B cell (primary cell): Measurements from ENCODE around the gene DCUN1D1. TPM values are rescaled to one million over a fixed set of nuclear protein-coding genes. Genes with fewer than 3 reads are reported as not detected.

Experiments used
- ATAC-seq: fragments of 200-7000 bp; cut with Tn5 transposase; one replicate; pipeline ENCODE4 v1.10.0; 2021; ENCODE audit warnings: low read depth, mild to moderate bottlenecking, moderate number of reproducible peaks, moderate library complexity
- CTCF ChIA-PET: fragments of 350-600 bp; sonication (Branson Sonifier 250); formaldehyde crosslinking; loops from one replicate; lab custom pipeline; 2021; ENCODE audit warnings: antibody characterized with exemption, inconsistent platforms; lab: Charles Lee
- POLR2A ChIA-PET: fragments of 350-600 bp; sonication (Branson Sonifier 250); formaldehyde crosslinking; loops from one replicate; lab custom pipeline; 2021; ENCODE audit warnings: antibody characterized with exemption; lab: Charles Lee
- DNase-seq: peaks from one replicate; pipeline ENCODE4 v3.0.0; 2013
- H2AFZ ChIP-seq: 2 replicates; pipeline ENCODE4 v1.6.1; 2012; ENCODE audit warnings: mild to moderate bottlenecking, low read depth, low read length; ENCODE audit not compliant: insufficient read depth, poor library complexity, severe bottlenecking
- H3K27ac ChIP-seq, 2 donors: 1 replicate in 1 of 2; 2 replicates in 1 of 2; pipeline ENCODE4 v1.5.1; 2012 to 2013; ENCODE audit warnings: low read length in 2 of 2, mild to moderate bottlenecking in 2 of 2, moderate library complexity in 1 of 2
- H3K27me3 ChIP-seq, 4 experiments: fragments of 200-600 bp in 1 of 4; sonication (generic) in 1 of 4; replicated peaks in 1 of 4; 1 replicate in 2 of 4; 2 replicates in 2 of 4; pipeline versions ENCODE4 v1.6.1 to v1.7.0; 2013 to 2016; ENCODE audit warnings: low read length in 3 of 4, mild to moderate bottlenecking in 2 of 4, mixed read lengths in 1 of 4, moderate library complexity in 1 of 4; ENCODE audit not compliant: insufficient read depth in 4 of 4, control insufficient read depth in 3 of 4; ENCODE audit errors: control extremely low read depth in 1 of 4
- H3K36me3 ChIP-seq, 2 experiments: replicated peaks in 1 of 2; 1 replicate in 1 of 2; 2 replicates in 1 of 2; pipeline versions ENCODE4 v1.6.1 to v1.7.1; 2013; ENCODE audit warnings: low read length in 1 of 2; ENCODE audit not compliant: insufficient read depth in 2 of 2, control insufficient read depth in 1 of 2; ENCODE audit errors: control extremely low read depth in 1 of 2, extremely low read depth in 1 of 2
- H3K4me1 ChIP-seq, 2 donors: fragments of 200-600 bp in 1 of 2; sonication (generic) in 1 of 2; 1 replicate in 1 of 2; 2 replicates in 1 of 2; pipeline versions ENCODE4 v1.5.1 to v1.6.1; 2013 to 2017; ENCODE audit warnings: low read length in 2 of 2; ENCODE audit not compliant: control insufficient read depth in 2 of 2, insufficient read depth in 2 of 2
- H3K4me2 ChIP-seq: replicated peaks from 2 replicates; pipeline ENCODE3; 2012; ENCODE audit warnings: mild to moderate bottlenecking, low read depth, low read length; ENCODE audit not compliant: poor library complexity, severe bottlenecking
- H3K4me3 ChIP-seq, 5 experiments: fragments of 200-600 bp in 1 of 5; sonication (generic) in 1 of 5; 1 replicate in 3 of 5; 2 replicates in 2 of 5; pipeline versions ENCODE4 v1.5.1 to v1.7.0; 2011 to 2016; ENCODE audit warnings: low read length in 4 of 5, mild to moderate bottlenecking in 4 of 5, low read depth in 2 of 5, control low read depth in 1 of 5, moderate library complexity in 1 of 5; ENCODE audit not compliant: insufficient read depth in 1 of 5; ENCODE audit errors: control extremely low read depth in 1 of 5, extremely low read depth in 1 of 5
- H3K79me2 ChIP-seq: fragments of 200-600 bp; sonication (generic); one replicate; pipeline ENCODE4 v1.6.0; 2016; ENCODE audit warnings: low read length; ENCODE audit not compliant: control insufficient read depth, insufficient read depth
- H3K9ac ChIP-seq: fragments of 200-600 bp; sonication (generic); 2 replicates; pipeline ENCODE4 v1.6.1; 2017; ENCODE audit warnings: mild to moderate bottlenecking, low read length, moderate library complexity
- H3K9me3 ChIP-seq, 3 donors: one replicate each; pipeline versions ENCODE4 v1.6.1 to v1.7.1; 2013; ENCODE audit warnings: low read length in 2 of 3; ENCODE audit not compliant: control insufficient read depth in 2 of 3, insufficient read depth in 1 of 3; ENCODE audit errors: control extremely low read depth in 1 of 3
- H4K20me1 ChIP-seq: 2 replicates; pipeline ENCODE4 v1.6.0; 2012; ENCODE audit warnings: mild to moderate bottlenecking, low read length; ENCODE audit not compliant: insufficient read depth, control insufficient read depth, poor library complexity, severe bottlenecking
- H3K27ac Mint-ChIP-seq: one replicate; pipeline ENCODE4 v1.8.0; 2021; ENCODE audit warnings: mixed read lengths
- H3K27me3 Mint-ChIP-seq: one replicate; pipeline ENCODE4 v1.8.0; 2021; ENCODE audit warnings: mixed read lengths
- H3K4me1 Mint-ChIP-seq: one replicate; pipeline ENCODE4 v1.8.0; 2021; ENCODE audit warnings: mixed read lengths
- H3K4me3 Mint-ChIP-seq: one replicate; pipeline ENCODE4 v1.8.0; 2021; ENCODE audit warnings: mixed read lengths
- H3K9me3 Mint-ChIP-seq: one replicate; pipeline ENCODE4 v1.8.0; 2022; ENCODE audit warnings: mixed read lengths; ENCODE audit not compliant: insufficient read depth
- CTCF ChIP-seq: fragments of 200-600 bp; IDR thresholded peaks from one replicate; pipeline ENCODE4 v1.8.0; 2022; ENCODE audit warnings: antibody characterized with exemption, mild to moderate bottlenecking
- EZH2 ChIP-seq: IDR thresholded peaks from 2 replicates; pipeline ENCODE4 v1.6.1; 2012; ENCODE audit warnings: borderline replicate concordance, low read depth, mild to moderate bottlenecking, moderate library complexity, low read length; ENCODE audit not compliant: insufficient read depth, poor library complexity, severe bottlenecking
- WGBS: methylation state at CpG from one replicate; pipeline ENCODE4 v1.1.5; 2013; ENCODE audit warnings: missing lambda C conversion rate; ENCODE audit not compliant: insufficient coverage; 5-methylcytosine and 5-hydroxymethylcytosine counted together
- intact Hi-C: fragments of 100-400 bp; cut with micrococcal nuclease; formaldehyde crosslinking; loops from one replicate; pipeline ENCODE4 v1.10.0; 2022
- polyA plus RNA-seq: library from polyadenylated mRNA; depleted of rRNA; stranded (reverse); fragments of >200 nt; gene quantifications from 2 replicates; pipeline ENCODE4 v1.2.3, GENCODE V29; 2012
- total RNA-seq, 2 donors: library from RNA; stranded (reverse); fragments of 120-200 nt in 1 of 2; gene quantifications; 1 replicate in 1 of 2; 2 replicates in 1 of 2; pipeline versions ENCODE4 v1.2.3 to v1.2.4, GENCODE V29; 2013 to 2022

The DCUN1D1 gene
- total and polyA plus RNA-seq, 2 donors (not counting 1 experiment from before 2014, with no cell fraction given), result 3.7 to 35.5 TPM

GRCh38 chr3:182896553-182896952, 83.8 kb downstream of the DCUN1D1 start:
- peaks cover 16 to 36% of the 10 kb centered on the region in 2 experiments for H3K36me3 ChIP-seq

GRCh38 chr3:182895513-182896112, 84.7 kb downstream of the DCUN1D1 start:
- intact Hi-C loops, result no loop called here
- no peaks in the 10 kb centered on the region for H3K27me3 Mint-ChIP-seq
- H3K9me3 Mint-ChIP-seq, result no peaks in the 10 kb centered on the region
- Histone ChIP-seq H3K27ac (no peak overlapping the region), H3K36me3 (peaks cover 16 to 44% of the 10 kb centered on the region in 2 experiments), H3K27me3 (no peaks in the 10 kb centered on the region), H3K9ac (no peak overlapping the region), H3K4me3 (no peak overlapping the region), H4K20me1 (no peaks in the 10 kb centered on the region), H3K4me2 (no peak overlapping the region), H3K4me1 (no peaks in the 10 kb centered on the region), H3K9me3 (no peaks in the 10 kb centered on the region), H3K79me2 (no peaks in the 10 kb centered on the region), H2AFZ (no peak overlapping the region)
- DNase-seq, result no peak
- H3K4me3 Mint-ChIP-seq, result no peak overlapping the region
- no peak overlapping the region for H3K27ac Mint-ChIP-seq
- no peak for TF ChIP-seq EZH2
- no peak for TF ChIP-seq CTCF
- WGBS, result 96% methylated on average over 5 of the region's 8 CpGs
- H3K4me1 Mint-ChIP-seq, result no peaks in the 10 kb centered on the region
- CTCF ChIA-PET, result no interaction called here
- ATAC-seq, result no peak
- POLR2A ChIA-PET, result no interaction called here

More at GRCh38 chr3:182896553-182896952, 83.8 kb downstream of the DCUN1D1 start:
- no peaks in the 10 kb centered on the region for H3K27me3 ChIP-seq
- no peak for DNase-seq
- Mint-ChIP-seq H3K9me3 (no peaks in the 10 kb centered on the region), H3K4me1 (no peaks in the 10 kb centered on the region), H3K4me3 (no peak overlapping the region), H3K27me3 (no peaks in the 10 kb centered on the region), H3K27ac (no peak overlapping the region)
- H3K4me2 ChIP-seq, result no peak overlapping the region
- no peak overlapping the region for H3K27ac ChIP-seq
- H3K4me3 ChIP-seq, result no peak overlapping the region
- H3K4me1 ChIP-seq, result no peaks in the 10 kb centered on the region
- H4K20me1 ChIP-seq, result no peaks in the 10 kb centered on the region
- WGBS, result no CpG with 5 or more reads among the region's 2 CpGs
- CTCF ChIA-PET, result no interaction called here
- no peak overlapping the region for H2AFZ ChIP-seq
- ATAC-seq, result no peak
- TF ChIP-seq EZH2 (no peak), CTCF (no peak)
- POLR2A ChIA-PET, result no interaction called here
- H3K9ac ChIP-seq, result no peak overlapping the region
- H3K9me3 ChIP-seq, result no peaks in the 10 kb centered on the region
- intact Hi-C loops, result no loop called here
- no peaks in the 10 kb centered on the region for H3K79me2 ChIP-seq
